ENCODE data around the gene CSNK2B.

The CSNK2B gene

GRCh38 chr6:31639043-31639442 is 26.8 kb upstream of the CSNK2B start:
- no peak for DNase-seq

DNA sequence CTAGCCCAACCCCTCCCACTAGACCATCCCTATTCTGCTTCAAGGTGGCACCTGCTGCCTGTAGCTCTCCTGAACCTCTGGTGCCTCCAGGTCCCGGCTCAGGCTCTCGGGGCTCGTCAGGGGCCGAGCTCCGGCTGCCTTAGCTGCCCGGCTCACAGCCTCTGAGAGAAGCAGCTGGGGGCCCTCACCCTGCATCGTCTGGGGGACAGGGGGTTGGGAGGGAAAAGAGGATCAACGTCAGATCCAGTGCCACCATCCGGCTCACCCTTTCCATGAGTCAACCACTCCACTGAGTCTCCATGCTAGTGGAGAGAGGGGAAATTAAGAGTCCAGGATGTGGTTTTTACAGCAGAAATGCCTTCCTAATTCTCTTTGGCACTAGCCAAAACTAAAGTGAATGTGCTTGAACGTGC is 26.4 kb upstream of the CSNK2B start:
- no peak for DNase-seq

GRCh38 chr6:31640612-31641011 is 25.3 kb upstream of the CSNK2B start:
- DNase-seq: no peak

GRCh38 chr6:31641370-31641769 is 24.5 kb upstream of the CSNK2B start:
- DNase-seq: no peak

- DNase-seq: no peak
Observed at GRCh38 chr6:31642798-31643570, 22.9 kb upstream of the CSNK2B start.

DNA sequence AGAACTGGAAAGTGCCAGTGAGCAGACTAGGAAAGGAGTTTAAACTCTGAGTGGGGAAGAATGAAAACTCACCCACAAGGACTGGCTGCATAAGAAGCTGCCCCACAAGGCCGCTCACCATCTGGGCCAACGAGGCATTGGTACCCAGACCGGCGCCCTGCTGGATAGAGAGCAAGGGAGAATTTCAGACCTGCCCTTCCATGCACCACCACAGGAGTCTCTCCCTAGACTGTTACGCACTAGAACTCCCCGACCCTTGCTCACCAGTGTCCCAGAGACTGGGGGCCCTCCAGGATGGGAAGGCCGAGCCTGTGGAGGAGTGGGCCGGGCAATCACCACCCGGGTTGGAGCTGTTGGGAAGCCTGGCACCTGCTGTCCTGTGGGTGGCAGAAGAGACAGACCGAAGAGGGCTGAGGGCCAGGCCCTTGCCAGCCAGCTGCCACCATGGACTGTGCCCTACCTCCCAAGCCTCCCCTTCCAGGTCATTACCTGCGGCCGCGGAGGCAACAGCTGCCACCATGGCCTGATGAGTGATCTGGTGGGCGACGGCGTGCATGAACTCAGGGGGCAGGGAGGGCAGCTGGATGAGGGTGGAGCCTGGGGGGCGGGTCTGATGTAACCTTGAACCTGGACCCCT is 21.9 kb upstream of the CSNK2B start:
- no peak for DNase-seq

- DNase-seq: no peak
Observed at GRCh38 chr6:31645325-31645724, 20.6 kb upstream of the CSNK2B start.

- DNase-seq: peak; percentile 46
Observed at GRCh38 chr6:31651602-31652191, 14.2 kb upstream of the CSNK2B start.

DNA sequence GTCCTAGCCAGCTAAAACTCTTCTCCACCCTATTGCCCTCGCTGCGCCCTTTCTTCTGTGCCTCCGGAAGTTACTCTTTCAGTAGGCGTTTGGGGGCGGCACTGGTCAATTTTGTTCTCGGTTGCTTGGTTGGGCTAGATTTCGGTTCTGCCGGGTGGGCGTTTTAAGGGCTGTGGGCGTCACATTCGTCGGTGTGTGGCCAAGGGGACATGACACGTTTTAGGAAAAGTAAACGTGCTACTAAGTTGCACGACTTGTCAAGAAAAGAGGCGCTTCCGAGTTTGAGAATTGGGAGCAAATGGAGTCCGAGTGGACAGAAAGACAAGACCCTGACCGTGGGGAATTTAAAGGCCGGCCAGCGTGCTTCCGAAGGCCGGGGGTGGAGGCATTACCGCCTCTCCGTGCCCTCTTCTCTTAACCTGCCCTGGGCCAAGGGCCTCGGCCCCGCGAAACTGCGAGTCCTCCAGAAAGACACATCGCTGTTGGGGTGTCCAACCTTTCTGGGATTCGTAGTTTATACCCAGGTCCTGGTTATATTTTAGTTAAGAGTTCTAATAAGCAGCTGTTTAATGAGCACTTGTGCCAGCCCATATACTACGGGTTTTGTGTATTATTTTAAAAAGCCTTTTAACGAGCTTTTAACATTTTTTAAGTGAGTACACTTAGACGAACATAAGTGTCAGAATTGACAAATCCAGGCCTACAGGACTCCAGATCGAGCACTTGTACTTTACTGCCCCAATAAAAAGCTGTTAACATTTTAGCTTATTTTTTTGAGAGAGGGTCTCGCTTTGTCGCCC is 12.8 kb upstream of the CSNK2B start:
- no peak for DNase-seq

- no peak for DNase-seq
Observed at GRCh38 chr6:31654574-31655348, 11.1 kb upstream of the CSNK2B start.

DNA sequence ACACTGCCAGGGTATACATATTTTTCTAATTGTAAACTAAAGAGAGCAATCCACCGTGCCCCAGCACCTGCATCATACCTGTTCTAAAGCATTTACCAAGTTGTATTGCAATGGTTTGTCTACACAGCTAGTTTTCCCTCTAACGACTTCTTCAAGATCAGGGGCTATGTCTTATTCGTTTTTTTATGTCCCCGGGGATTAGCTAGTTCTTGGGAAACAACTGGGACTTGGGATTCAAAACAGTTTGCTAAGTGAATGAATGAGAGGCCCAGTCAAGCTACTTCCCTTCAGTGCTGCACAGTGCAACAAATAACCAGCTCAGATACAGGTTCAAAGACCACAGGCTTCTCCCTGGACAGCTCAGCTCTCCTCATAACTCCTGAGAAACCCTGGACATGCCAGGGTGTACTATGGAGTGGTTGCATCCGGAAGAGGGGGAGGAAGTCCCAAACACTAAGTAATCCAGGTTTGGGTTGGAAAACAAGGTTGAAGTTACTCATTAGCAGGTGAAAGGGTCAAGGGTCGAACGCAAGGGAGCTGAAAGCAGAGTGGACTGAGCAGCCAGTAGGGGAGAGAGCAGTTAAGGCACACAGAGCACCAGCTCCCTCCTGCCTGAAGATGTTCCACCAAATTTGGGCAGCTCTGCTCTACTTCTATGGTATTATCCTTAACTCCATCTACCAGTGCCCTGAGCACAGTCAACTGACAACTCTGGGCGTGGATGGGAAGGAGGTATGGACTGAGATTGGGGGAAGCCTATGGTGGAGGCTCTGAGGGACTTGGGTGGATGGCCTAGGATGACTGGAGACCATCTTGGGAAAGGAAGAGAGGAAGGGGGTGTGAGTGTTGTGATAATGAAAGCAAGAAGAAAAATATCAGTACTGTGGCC is 10.3 kb upstream of the CSNK2B start, which contains the start of gene APOM:
Gene APOM, plus strand, starts transcription at position 546 of the 889 bp plus-strand sequence. Its CDS starts 73 bp downstream, at position 619.
- DNase-seq: no peak

- DNase-seq: no peak
Observed at GRCh38 chr6:31657406-31658157, 8.3 kb upstream of the CSNK2B start.

- no peak for DNase-seq
Observed at GRCh38 chr6:31658158-31658688, 7.7 kb upstream of the CSNK2B start.

- DNase-seq: no peak
Observed at GRCh38 chr6:31658983-31659648, 6.8 kb upstream of the CSNK2B start.

DNA sequence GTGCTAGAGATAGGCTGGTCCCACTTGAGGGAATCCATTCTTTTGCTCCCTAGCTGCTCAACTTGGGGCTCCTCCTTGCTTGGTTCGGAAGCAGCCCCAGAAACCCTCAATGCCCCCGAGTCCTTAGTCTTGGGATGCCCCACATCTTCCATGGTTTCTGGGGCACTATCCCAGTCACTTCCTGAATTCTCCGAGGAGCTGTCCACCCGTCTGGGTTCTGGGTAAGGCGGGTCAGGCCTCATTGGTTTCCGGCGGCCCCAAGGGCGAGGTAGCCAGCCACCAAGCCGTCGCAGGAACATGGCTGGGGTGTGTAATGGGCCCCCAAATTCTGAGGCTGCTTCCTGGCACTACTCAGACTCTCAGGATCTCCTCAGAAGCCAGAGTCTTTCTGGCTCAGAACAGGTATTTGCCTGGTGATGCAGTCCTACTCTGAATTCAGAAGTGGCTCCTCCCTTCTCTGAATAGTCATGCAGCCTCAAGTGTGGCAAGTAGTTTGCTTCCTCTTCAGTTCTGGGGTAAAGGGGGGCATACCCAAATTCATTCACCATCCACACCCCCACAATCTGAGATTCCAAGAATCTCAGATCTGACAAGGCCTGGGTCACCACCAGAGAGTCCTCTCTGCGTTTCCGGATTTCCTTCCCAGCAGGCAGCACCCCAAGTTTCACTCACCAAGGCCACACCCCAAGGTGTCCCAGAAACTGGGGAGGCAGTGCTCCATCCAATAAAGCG is 6.1 kb upstream of the CSNK2B start:
- DNase-seq: no peak

GRCh38 chr6:31660381-31661261 is 5.3 kb upstream of the CSNK2B start, which contains the start of gene C6orf47:
Gene C6orf47, minus strand, starts transcription at chr6:31660778. Its CDS starts 831 bp downstream, at chr6:31659947.
- DNase-seq: peak; percentile 45

DNA sequence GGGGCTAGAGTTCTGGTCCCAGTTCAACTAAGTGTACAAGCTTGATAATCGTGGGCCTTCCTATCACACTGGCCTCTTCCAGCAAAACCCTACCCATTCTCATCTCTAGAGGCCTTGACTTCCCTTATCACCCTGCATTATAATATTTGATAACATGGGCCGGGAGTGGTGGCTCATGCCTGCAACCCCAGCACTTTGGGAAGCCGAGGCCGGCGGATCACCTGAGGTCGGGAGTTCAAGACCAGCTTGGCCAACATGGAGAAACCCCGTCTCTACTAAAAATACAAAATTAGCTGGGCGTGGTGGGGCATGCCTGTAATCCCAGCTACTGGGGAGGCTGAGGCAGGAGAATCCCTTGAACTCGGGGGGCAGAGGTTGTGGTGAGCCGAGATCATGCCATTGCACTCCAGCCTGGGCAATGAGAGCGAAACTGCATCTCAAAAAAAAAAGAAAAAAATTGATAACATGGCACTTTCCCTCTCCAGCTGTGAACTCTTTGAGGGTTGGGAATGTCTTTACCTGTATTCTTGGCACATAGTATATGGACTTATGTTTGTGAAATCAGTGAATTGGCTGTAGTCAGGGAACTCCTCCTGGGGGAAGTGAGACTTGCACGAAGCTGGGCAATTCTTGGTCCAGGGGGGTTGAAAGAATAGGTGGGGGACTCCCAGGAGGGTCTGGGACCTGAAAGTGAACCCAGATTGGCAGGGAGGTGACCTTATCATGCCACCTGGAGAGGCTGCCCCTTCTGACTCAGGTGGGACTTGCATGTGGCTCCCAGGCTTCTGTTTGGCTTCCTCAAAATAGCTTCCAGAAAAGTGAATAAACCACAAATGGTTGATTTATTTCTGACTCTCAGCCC is 4.4 kb upstream of the CSNK2B start:
- no peak for DNase-seq

All from NCI-H1694 treated with DMSO at 0.1 percent for 48 hours (cell line).